H9 (cell line): ENCODE results near the gene AP1B1. TPM values are rescaled to one million over a fixed set of nuclear protein-coding genes. Genes with fewer than 3 reads are reported as not detected.

ENCODE experiments used
- DNase-seq: peaks from one replicate; pipeline ENCODE4 v3.0.0-alpha.2; 2017
- H2AFZ ChIP-seq: one replicate; pipeline ENCODE4 v1.6.1; 2013; ENCODE audit warnings: mild to moderate bottlenecking, low read length, control low read depth, moderate library complexity
- H2AK5ac ChIP-seq: 2 replicates; pipeline ENCODE4 v1.6.1; 2013; ENCODE audit warnings: low read length, control low read depth, mixed read lengths; ENCODE audit not compliant: insufficient read length
- H2BK120ac ChIP-seq: one replicate; pipeline ENCODE4 v1.6.1; 2013; ENCODE audit warnings: low read depth, mild to moderate bottlenecking, low read length, control low read depth, inconsistent platforms; ENCODE audit not compliant: poor library complexity, severe bottlenecking
- H2BK12ac ChIP-seq: 2 replicates; pipeline ENCODE4 v1.6.1; 2013; ENCODE audit warnings: low read length, control low read depth, mixed read lengths, low read depth; ENCODE audit not compliant: insufficient read length
- H2BK15ac ChIP-seq: 2 replicates; pipeline ENCODE4 v1.6.1; 2013; ENCODE audit warnings: low read depth, low read length, control low read depth
- H2BK20ac ChIP-seq: one replicate; pipeline ENCODE4 v1.6.1; 2013; ENCODE audit warnings: low read depth, mild to moderate bottlenecking, low read length, control low read depth, inconsistent platforms; ENCODE audit not compliant: poor library complexity, severe bottlenecking
- H2BK5ac ChIP-seq: 2 replicates; pipeline ENCODE4 v1.6.1; 2013; ENCODE audit warnings: low read length, control low read depth, mixed read lengths; ENCODE audit not compliant: insufficient read length
- H3K14ac ChIP-seq: 2 replicates; pipeline ENCODE4 v1.6.1; 2013; ENCODE audit warnings: low read length, control low read depth; ENCODE audit not compliant: insufficient read depth
- H3K18ac ChIP-seq: 2 replicates; pipeline ENCODE4 v1.6.1; 2013; ENCODE audit warnings: low read depth, mild to moderate bottlenecking, mixed read lengths, low read length, control low read depth; ENCODE audit not compliant: insufficient read length
- H3K23ac ChIP-seq: 2 replicates; pipeline ENCODE4 v1.6.1; 2013; ENCODE audit warnings: low read length, control low read depth, mixed read lengths, low read depth; ENCODE audit not compliant: insufficient read length
- H3K23me2 ChIP-seq: 2 replicates; pipeline ENCODE4 v1.6.1; 2013; ENCODE audit warnings: low read depth, mild to moderate bottlenecking, mixed read lengths, low read length, control low read depth; ENCODE audit not compliant: insufficient read length, poor library complexity, severe bottlenecking
- H3K27ac ChIP-seq: 2 replicates; pipeline ENCODE4 v1.5.1; 2013; ENCODE audit warnings: low read length, control low read depth, mixed read lengths, low read depth; ENCODE audit not compliant: insufficient read length
- H3K27me3 ChIP-seq: 2 replicates; pipeline ENCODE4 v1.6.1; 2013; ENCODE audit warnings: low read length, control low read depth, inconsistent platforms; ENCODE audit not compliant: insufficient read depth
- H3K4ac ChIP-seq: 2 replicates; pipeline ENCODE4 v1.6.1; 2013; ENCODE audit warnings: low read depth, mild to moderate bottlenecking, control low read depth, inconsistent platforms, low read length, moderate library complexity
- H3K4me1 ChIP-seq: 2 replicates; pipeline ENCODE4 v1.6.1; 2013; ENCODE audit warnings: low read length, control low read depth, inconsistent platforms; ENCODE audit not compliant: insufficient read depth
- H3K4me2 ChIP-seq: 2 replicates; pipeline ENCODE4 v1.6.1; 2013; ENCODE audit warnings: low read length, control low read depth, mixed read lengths; ENCODE audit not compliant: insufficient read length, insufficient read depth
- H3K56ac ChIP-seq: 2 replicates; pipeline ENCODE4 v1.6.1; 2013; ENCODE audit warnings: low read depth, mild to moderate bottlenecking, mixed read lengths, low read length, control low read depth; ENCODE audit not compliant: insufficient read length
- H3K79me1 ChIP-seq: 2 replicates; pipeline ENCODE4 v1.6.1; 2013; ENCODE audit warnings: low read depth, mild to moderate bottlenecking, moderate library complexity, low read length, control low read depth, inconsistent platforms; ENCODE audit not compliant: insufficient read depth, poor library complexity, severe bottlenecking
- H3K79me2 ChIP-seq: 2 replicates; pipeline ENCODE4 v1.6.1; 2013; ENCODE audit warnings: low read length, control low read depth, inconsistent platforms; ENCODE audit not compliant: insufficient read depth
- H3K9ac ChIP-seq: 2 replicates; pipeline ENCODE4 v1.6.1; 2013; ENCODE audit warnings: low read length, control low read depth, mixed read lengths; ENCODE audit not compliant: insufficient read length; ENCODE audit errors: extremely low read depth
- H3K9me3 ChIP-seq: one replicate; pipeline ENCODE4 v1.6.1; 2013; ENCODE audit warnings: low read depth, low read length, inconsistent platforms; ENCODE audit not compliant: control insufficient read depth
- H3T11ph ChIP-seq: one replicate; pipeline ENCODE4 v1.6.1; 2013; ENCODE audit warnings: mild to moderate bottlenecking, low read length, control low read depth, inconsistent platforms
- H4K20me1 ChIP-seq: one replicate; pipeline ENCODE4 v1.6.1; 2013; ENCODE audit not compliant: control insufficient read depth, insufficient read length, insufficient read depth
- H4K5ac ChIP-seq: 2 replicates; pipeline ENCODE4 v1.6.1; 2013; ENCODE audit warnings: low read depth, mild to moderate bottlenecking, mixed read lengths, low read length, control low read depth; ENCODE audit not compliant: insufficient read length
- H4K8ac ChIP-seq: replicated peaks from 2 replicates; pipeline ENCODE4 v1.6.1; 2013; ENCODE audit warnings: low read length, control low read depth, mixed read lengths, low read depth; ENCODE audit not compliant: insufficient read length
- H4K91ac ChIP-seq: 2 replicates; pipeline ENCODE4 v1.6.1; 2013; ENCODE audit warnings: low read depth, mild to moderate bottlenecking, moderate library complexity, mixed read lengths, low read length, control low read depth; ENCODE audit not compliant: insufficient read length
- H3K27ac Mint-ChIP-seq, 3 experiments: 2 replicates in 2 of 3; 3 replicates in 1 of 3; pipeline ENCODE4 v1.8.0; 2020 to 2021; ENCODE audit warnings: mixed read lengths in 3 of 3, mild to moderate bottlenecking in 1 of 3, moderate library complexity in 1 of 3
- H3K27me3 Mint-ChIP-seq: 2 replicates; pipeline ENCODE4 v1.8.0; 2021; ENCODE audit warnings: low read depth, mild to moderate bottlenecking, moderate library complexity, mixed read lengths
- H3K36me3 Mint-ChIP-seq, 3 experiments: 2 replicates in 2 of 3; 3 replicates in 1 of 3; pipeline ENCODE4 v1.8.0; 2020 to 2021; ENCODE audit warnings: low read depth in 3 of 3, mixed read lengths in 3 of 3; ENCODE audit not compliant: insufficient read depth in 1 of 3
- H3K4me1 Mint-ChIP-seq, 2 experiments: 2 replicates each; pipeline ENCODE4 v1.8.0; 2020; ENCODE audit warnings: mixed read lengths in 2 of 2
- H3K4me3 Mint-ChIP-seq, 2 experiments: 2 replicates in 1 of 2; 3 replicates in 1 of 2; pipeline ENCODE4 v1.8.0; 2020 to 2021; ENCODE audit warnings: mild to moderate bottlenecking in 2 of 2, mixed read lengths in 2 of 2, moderate library complexity in 1 of 2
- H3K9me3 Mint-ChIP-seq, 2 experiments: 2 replicates in 1 of 2; 3 replicates in 1 of 2; pipeline ENCODE4 v1.8.0; 2020; ENCODE audit warnings: mild to moderate bottlenecking in 2 of 2, mixed read lengths in 2 of 2, moderate library complexity in 1 of 2
- WGBS: extraction: QIAGEN DNeasy Blood & Tissue Kit; methylation state at CpG from one replicate; pipeline ENCODE4 v1.1.7; 2013; ENCODE audit warnings: missing lambda C conversion rate, low lambda C conversion rate, mixed read lengths; ENCODE audit not compliant: insufficient read length; ENCODE audit errors: extremely low coverage; 5-methylcytosine and 5-hydroxymethylcytosine counted together
- total RNA-seq: library from RNA; stranded (reverse); gene quantifications from 2 replicates; pipeline ENCODE4 v1.2.1, GENCODE V29; 2021
- TF ChIP-seq, protein P1 (sequence below): fragments of 200-600 bp; sonication (generic); conservative IDR thresholded peaks from 3 replicates; pipeline ENCODE4 v1.8.0; 2021; ENCODE audit warnings: antibody characterized with exemption, mild to moderate bottlenecking

AP1B1 gene
- total RNA-seq, 1 experiment from 2014 or later = 64.0 TPM

DNA sequence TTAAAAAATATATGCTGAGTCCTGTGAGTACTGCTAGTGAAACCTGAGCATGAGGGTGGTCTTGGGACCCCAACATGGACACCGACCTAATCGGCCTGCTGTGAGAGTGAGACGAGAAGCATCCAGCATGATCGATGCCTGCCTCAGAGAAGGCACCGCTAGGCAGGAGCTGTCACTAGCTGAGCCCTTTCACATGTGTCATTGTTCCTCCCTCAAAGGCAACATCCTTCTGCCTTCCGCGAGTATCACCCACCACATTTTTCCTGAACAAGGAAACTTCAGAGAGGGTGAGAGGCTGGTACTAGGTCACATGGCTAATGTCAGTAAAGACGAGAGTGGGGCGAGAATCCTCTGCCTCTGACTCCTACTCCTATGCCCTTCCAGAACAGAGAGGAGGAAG lies 35.6 kb downstream of the AP1B1 start:
- H2AK5ac ChIP-seq = no peak overlapping the region
- Mint-ChIP-seq H3K27me3 (no peaks in the 10 kb centered on the region), H3K36me3 (peaks cover 18 to 87% (median 59%) of the 10 kb centered on the region in 3 experiments), H3K4me3 (no peak overlapping the region), H3K27ac (no peak overlapping the region), H3K4me1 (no peaks in the 10 kb centered on the region), H3K9me3 (no peaks in the 10 kb centered on the region)
- H2AFZ ChIP-seq = no peak overlapping the region
- H4K91ac ChIP-seq = no peak overlapping the region
- H3K79me2 ChIP-seq = no peaks in the 10 kb centered on the region
- no peak overlapping the region for H3K9ac ChIP-seq
- no peak for DNase-seq
- no peak overlapping the region for H3K4me2 ChIP-seq
- H3K23me2 ChIP-seq = no peaks in the 10 kb centered on the region
- no peak overlapping the region for H2BK15ac ChIP-seq
- no peaks in the 10 kb centered on the region for H3K9me3 ChIP-seq
- no peak overlapping the region for H2BK20ac ChIP-seq
- no peaks in the 10 kb centered on the region for H4K20me1 ChIP-seq
- H3K14ac ChIP-seq = no peak overlapping the region
- no peak overlapping the region for H2BK12ac ChIP-seq
- H3K4me1 ChIP-seq = no peaks in the 10 kb centered on the region
- H3T11ph ChIP-seq = no peak overlapping the region
- no peak overlapping the region for H4K8ac ChIP-seq
- no peak overlapping the region for H3K56ac ChIP-seq
- no peak overlapping the region for H2BK120ac ChIP-seq
- H3K27ac ChIP-seq = no peak overlapping the region
- H3K27me3 ChIP-seq = no peaks in the 10 kb centered on the region
- H3K4ac ChIP-seq = no peak overlapping the region
- no peaks in the 10 kb centered on the region for H3K79me1 ChIP-seq
- WGBS = no CpG with 5 or more reads among the region's 9 CpGs
- H2BK5ac ChIP-seq = no peak overlapping the region
- no peak overlapping the region for H3K18ac ChIP-seq
- no peak overlapping the region for H3K23ac ChIP-seq
- TF ChIP-seq, protein P1, sequence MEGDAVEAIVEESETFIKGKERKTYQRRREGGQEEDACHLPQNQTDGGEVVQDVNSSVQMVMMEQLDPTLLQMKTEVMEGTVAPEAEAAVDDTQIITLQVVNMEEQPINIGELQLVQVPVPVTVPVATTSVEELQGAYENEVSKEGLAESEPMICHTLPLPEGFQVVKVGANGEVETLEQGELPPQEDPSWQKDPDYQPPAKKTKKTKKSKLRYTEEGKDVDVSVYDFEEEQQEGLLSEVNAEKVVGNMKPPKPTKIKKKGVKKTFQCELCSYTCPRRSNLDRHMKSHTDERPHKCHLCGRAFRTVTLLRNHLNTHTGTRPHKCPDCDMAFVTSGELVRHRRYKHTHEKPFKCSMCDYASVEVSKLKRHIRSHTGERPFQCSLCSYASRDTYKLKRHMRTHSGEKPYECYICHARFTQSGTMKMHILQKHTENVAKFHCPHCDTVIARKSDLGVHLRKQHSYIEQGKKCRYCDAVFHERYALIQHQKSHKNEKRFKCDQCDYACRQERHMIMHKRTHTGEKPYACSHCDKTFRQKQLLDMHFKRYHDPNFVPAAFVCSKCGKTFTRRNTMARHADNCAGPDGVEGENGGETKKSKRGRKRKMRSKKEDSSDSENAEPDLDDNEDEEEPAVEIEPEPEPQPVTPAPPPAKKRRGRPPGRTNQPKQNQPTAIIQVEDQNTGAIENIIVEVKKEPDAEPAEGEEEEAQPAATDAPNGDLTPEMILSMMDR = no peak
- H4K5ac ChIP-seq = no peak overlapping the region
